Mesodermal cell (in vitro differentiated cells): Measurements from ENCODE around the gene MAP3K5.

Experiments used
- H3K27ac ChIP-seq: 2 replicates; pipeline ENCODE4 v1.7.0; 2013; ENCODE audit warnings: mild to moderate bottlenecking, low read depth, low read length, moderate library complexity; ENCODE audit not compliant: severe bottlenecking
- H3K36me3 ChIP-seq: 2 replicates; pipeline ENCODE4 v1.7.1; 2013; ENCODE audit warnings: mild to moderate bottlenecking, low read length, moderate library complexity; ENCODE audit not compliant: control insufficient read depth, insufficient read depth
- H3K4me1 ChIP-seq: one replicate; pipeline ENCODE4 v1.7.1; 2013; ENCODE audit warnings: mild to moderate bottlenecking, low read length; ENCODE audit not compliant: insufficient read depth, control insufficient read depth, poor library complexity, severe bottlenecking
- H3K4me3 ChIP-seq: 2 replicates; pipeline ENCODE4 v1.7.0; 2013; ENCODE audit warnings: low read length, control low read depth, mild to moderate bottlenecking; ENCODE audit not compliant: insufficient read depth, poor library complexity, severe bottlenecking; ENCODE audit errors: extremely low read depth
- H3K9me3 ChIP-seq: 2 replicates; pipeline ENCODE4 v1.7.1; 2013; ENCODE audit warnings: mild to moderate bottlenecking, low read length, moderate library complexity; ENCODE audit not compliant: control insufficient read depth
- WGBS, 2 experiments: methylation state at CpG; one replicate each; pipeline ENCODE4 v1.1.5; 2013; ENCODE audit warnings: missing lambda C conversion rate in 2 of 2; ENCODE audit not compliant: insufficient coverage in 2 of 2; 5-methylcytosine and 5-hydroxymethylcytosine counted together

Gene MAP3K5

GRCh38 chr6:136812174-136812573 is 19.9 kb upstream of the MAP3K5 start:
- Histone ChIP-seq H3K36me3 (no peaks in the 10 kb centered on the region), H3K4me1 (no peaks in the 10 kb centered on the region), H3K9me3 (no peaks in the 10 kb centered on the region), H3K27ac (no peak overlapping the region), H3K4me3 (no peak overlapping the region)
- WGBS, 2 experiments = 73 to 92% methylated on average over 1 to 2 of the region's 2 CpGs

- no peak overlapping the region for H3K27ac ChIP-seq
- no peaks in the 10 kb centered on the region for H3K4me1 ChIP-seq
- no peaks in the 10 kb centered on the region for H3K36me3 ChIP-seq
- no peak overlapping the region for H3K4me3 ChIP-seq
- no peaks in the 10 kb centered on the region for H3K9me3 ChIP-seq
Observed at GRCh38 chr6:136811272-136811671, 19.0 kb upstream of the MAP3K5 start.

GRCh38 chr6:136809091-136809860 is 17.0 kb upstream of the MAP3K5 start:
- 82 to 83% methylated on average over 2 to 4 of the region's 7 CpGs for WGBS, 2 experiments
- Histone ChIP-seq H3K36me3 (no peaks in the 10 kb centered on the region), H3K9me3 (no peaks in the 10 kb centered on the region), H3K27ac (no peak overlapping the region), H3K4me3 (no peak overlapping the region), H3K4me1 (no peaks in the 10 kb centered on the region)

- H3K27ac ChIP-seq = no peak overlapping the region
- H3K4me3 ChIP-seq = no peak overlapping the region
- no peaks in the 10 kb centered on the region for H3K4me1 ChIP-seq
- H3K9me3 ChIP-seq = no peaks in the 10 kb centered on the region
- no CpG with 5 or more reads among the region's 1 CpG for WGBS, 2 experiments
- no peaks in the 10 kb centered on the region for H3K36me3 ChIP-seq
Observed at GRCh38 chr6:136803608-136804007, 11.3 kb upstream of the MAP3K5 start.

- H3K9me3 ChIP-seq = no peaks in the 10 kb centered on the region
- WGBS, 2 experiments = 100% methylated on average over 1 of the region's 2 CpGs; no CpG with 5 or more reads in 1 of the 2 experiments
- H3K4me3 ChIP-seq = no peak overlapping the region
- H3K27ac ChIP-seq = no peak overlapping the region
- no peaks in the 10 kb centered on the region for H3K4me1 ChIP-seq
- H3K36me3 ChIP-seq = no peaks in the 10 kb centered on the region
Observed at GRCh38 chr6:136801581-136801980, 9.3 kb upstream of the MAP3K5 start.

- H3K4me1 ChIP-seq = no peaks in the 10 kb centered on the region
- no peak overlapping the region for H3K27ac ChIP-seq
- no CpG with 5 or more reads among the region's 1 CpG for WGBS, 2 experiments
- H3K4me3 ChIP-seq = no peak overlapping the region
- H3K36me3 ChIP-seq = no peaks in the 10 kb centered on the region
- no peaks in the 10 kb centered on the region for H3K9me3 ChIP-seq
Observed at GRCh38 chr6:136798044-136798443, 5.8 kb upstream of the MAP3K5 start.

- H3K9me3 ChIP-seq = no peaks in the 10 kb centered on the region
- 76% methylated on average over 4 of the region's 5 CpGs; no CpG with 5 or more reads in 1 of the 2 experiments for WGBS, 2 experiments
- H3K4me3 ChIP-seq = no peak overlapping the region
- no peaks in the 10 kb centered on the region for H3K36me3 ChIP-seq
- H3K27ac ChIP-seq = no peak overlapping the region
- no peaks in the 10 kb centered on the region for H3K4me1 ChIP-seq
Observed at GRCh38 chr6:136795996-136796395, 3.7 kb upstream of the MAP3K5 start.

- 89 to 94% methylated on average over 2 of the region's 2 CpGs for WGBS, 2 experiments
- Histone ChIP-seq H3K9me3 (no peaks in the 10 kb centered on the region), H3K4me1 (no peaks in the 10 kb centered on the region), H3K4me3 (no peak overlapping the region), H3K36me3 (no peaks in the 10 kb centered on the region), H3K27ac (no peak overlapping the region)
Observed at GRCh38 chr6:136795386-136795785, 3.1 kb upstream of the MAP3K5 start.

GRCh38 chr6:136793363-136793762 is 1.1 kb upstream of the MAP3K5 start:
- H3K4me3 ChIP-seq = peak overlapping the region; percentile 57
- no peaks in the 10 kb centered on the region for H3K36me3 ChIP-seq
- WGBS, 2 experiments = 71 to 83% methylated on average over 2 to 5 of the region's 8 CpGs

GRCh38 chr6:136792095-136792409 is 225 bp downstream of the MAP3K5 start:
- Histone ChIP-seq H3K4me1 (peaks cover 11% of the 10 kb centered on the region), H3K36me3 (no peaks in the 10 kb centered on the region), H3K4me3 (peak overlapping the region; percentile 57), H3K9me3 (no peaks in the 10 kb centered on the region), H3K27ac (no peak overlapping the region)
- WGBS, 2 experiments = 0% methylated on average over 30 to 33 of the region's 46 CpGs

More at GRCh38 chr6:136793363-136793762, 1.1 kb upstream of the MAP3K5 start:
- Histone ChIP-seq H3K4me1 (peaks cover 2% of the 10 kb centered on the region), H3K9me3 (no peaks in the 10 kb centered on the region), H3K27ac (no peak overlapping the region)

- Histone ChIP-seq H3K36me3 (no peaks in the 10 kb centered on the region), H3K4me3 (peak overlapping the region; percentile 57), H3K27ac (no peak overlapping the region), H3K9me3 (no peaks in the 10 kb centered on the region), H3K4me1 (peaks cover 11% of the 10 kb centered on the region)
- 3 to 6% methylated on average over 57 to 59 of the region's 62 CpGs for WGBS, 2 experiments
Observed at GRCh38 chr6:136791296-136792094, 782 bp downstream of the MAP3K5 start.
